HG02852 (cell line): Measurements from ENCODE around the gene LHPP.
A peak's percentile ranks its signal among the peaks of the same experiment; 100 is the strongest.

Experiments
- ATAC-seq: cut with Tn5 transposase; IDR thresholded peaks from one replicate; pipeline ENCODE4 v1.9.1; 2021; ENCODE audit warnings: mild to moderate bottlenecking, moderate library complexity; ENCODE audit not compliant: unreplicated experiment

Gene LHPP

GRCh38 chr10:124639646-124640045 is 178.0 kb downstream of the LHPP start:
- no peak for ATAC-seq

GRCh38 chr10:124640056-124640455 is 178.4 kb downstream of the LHPP start:
- no peak for ATAC-seq

GRCh38 chr10:124640538-124641231 is 179.1 kb downstream of the LHPP start:
- ATAC-seq, result peak; percentile 53

- peak; percentile 36 for ATAC-seq
Observed at GRCh38 chr10:124641282-124642087, 179.9 kb downstream of the LHPP start.

- no peak for ATAC-seq
Observed at GRCh38 chr10:124642088-124642710, 180.6 kb downstream of the LHPP start.

GRCh38 chr10:124643330-124644009 is 181.8 kb downstream of the LHPP start:
- ATAC-seq, result no peak

GRCh38 chr10:124644236-124644635 is 182.6 kb downstream of the LHPP start:
- ATAC-seq, result no peak

- ATAC-seq, result no peak
Observed at GRCh38 chr10:124644771-124645415, 183.3 kb downstream of the LHPP start.

- ATAC-seq, result no peak
Observed at GRCh38 chr10:124645467-124646095, 184.0 kb downstream of the LHPP start.

- no peak for ATAC-seq
Observed at GRCh38 chr10:124646483-124647352, 185.1 kb downstream of the LHPP start.

- ATAC-seq, result peak; percentile 63
Observed at GRCh38 chr10:124647421-124648130, 186.0 kb downstream of the LHPP start.

GRCh38 chr10:124648131-124648475 is 186.5 kb downstream of the LHPP start:
- ATAC-seq, result no peak

- ATAC-seq, result no peak
Observed at GRCh38 chr10:124648738-124649137, 187.1 kb downstream of the LHPP start.

- no peak for ATAC-seq
Observed at GRCh38 chr10:124649214-124649613, 187.6 kb downstream of the LHPP start.

GRCh38 chr10:124650263-124650662 is 188.6 kb downstream of the LHPP start:
- no peak for ATAC-seq

GRCh38 chr10:124650820-124651401 is 189.3 kb downstream of the LHPP start:
- no peak for ATAC-seq

- no peak for ATAC-seq
Observed at GRCh38 chr10:124651402-124651891, 189.8 kb downstream of the LHPP start.

- ATAC-seq, result no peak
Observed at GRCh38 chr10:124652200-124652599, 190.6 kb downstream of the LHPP start.
